NCI-H774 (cell line): Measurements from ENCODE around the gene CELA3B.
A peak's percentile ranks its signal among the peaks of the same experiment; 100 is the strongest.
"Not testable (repeated sequence)": the region's sequence is repeated elsewhere in the genome, so short reads cannot be mapped to it uniquely, and the experiment has no call there.

Source experiments
- DNase-seq: peaks from one replicate; lab custom pipeline; 2025; lab: John Stamatoyannopoulos, UW

CELA3B gene

DNA sequence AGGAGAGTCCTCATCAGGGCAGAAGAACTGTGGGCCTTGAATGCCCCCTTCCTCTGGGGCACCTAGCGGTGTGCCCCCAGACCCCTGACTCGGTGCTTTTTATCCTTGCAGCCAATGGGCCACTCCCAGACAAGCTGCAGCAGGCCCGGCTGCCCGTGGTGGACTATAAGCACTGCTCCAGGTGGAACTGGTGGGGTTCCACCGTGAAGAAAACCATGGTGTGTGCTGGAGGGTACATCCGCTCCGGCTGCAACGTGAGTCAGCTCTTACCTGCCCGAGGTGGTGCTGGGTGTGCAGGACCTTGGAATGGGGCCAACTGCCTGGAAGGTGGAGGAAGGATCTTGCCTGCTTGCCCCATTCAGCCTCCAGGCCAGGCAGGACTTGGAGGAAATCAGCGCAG, 30.4 kb downstream of the CELA3B start:
- DNase-seq, result not testable (repeated sequence)

DNA sequence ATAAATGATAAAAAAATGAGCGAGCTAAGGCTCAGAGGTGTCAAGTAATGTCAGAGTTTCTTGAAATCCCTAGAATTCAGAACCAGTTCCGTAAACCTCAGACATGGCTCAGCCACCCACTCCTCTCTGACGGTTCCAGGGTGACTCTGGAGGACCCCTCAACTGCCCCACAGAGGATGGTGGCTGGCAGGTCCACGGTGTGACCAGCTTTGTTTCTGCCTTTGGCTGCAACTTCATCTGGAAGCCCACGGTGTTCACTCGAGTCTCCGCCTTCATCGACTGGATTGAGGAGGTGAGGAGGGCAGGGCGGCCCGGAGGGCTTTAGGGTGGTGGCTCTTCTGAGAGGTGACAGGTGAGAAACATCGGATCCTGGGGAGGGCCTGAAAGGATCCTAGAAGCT, 32.7 kb downstream of the CELA3B start:
- not testable (repeated sequence) for DNase-seq

DNA sequence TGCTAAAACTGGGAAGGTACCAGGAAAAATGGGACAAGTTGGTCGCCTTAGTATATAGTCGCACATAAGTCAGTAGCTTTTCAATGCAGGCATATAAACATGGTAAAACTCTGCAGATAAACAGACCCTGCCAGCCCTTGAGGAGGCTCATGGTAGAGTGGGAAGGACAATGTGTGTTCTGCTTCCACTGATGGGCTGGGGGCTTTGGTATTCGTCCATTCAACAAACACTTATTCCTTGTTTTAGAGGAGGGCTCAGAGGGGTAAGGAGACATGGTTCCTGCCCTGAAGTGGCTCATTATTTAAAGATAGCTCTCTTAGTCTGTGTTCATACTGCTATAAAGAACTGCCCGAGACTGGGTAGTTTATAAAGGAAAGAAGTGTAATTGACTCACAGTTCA, 35.9 kb downstream of the CELA3B start:
- not testable (repeated sequence) for DNase-seq

DNA sequence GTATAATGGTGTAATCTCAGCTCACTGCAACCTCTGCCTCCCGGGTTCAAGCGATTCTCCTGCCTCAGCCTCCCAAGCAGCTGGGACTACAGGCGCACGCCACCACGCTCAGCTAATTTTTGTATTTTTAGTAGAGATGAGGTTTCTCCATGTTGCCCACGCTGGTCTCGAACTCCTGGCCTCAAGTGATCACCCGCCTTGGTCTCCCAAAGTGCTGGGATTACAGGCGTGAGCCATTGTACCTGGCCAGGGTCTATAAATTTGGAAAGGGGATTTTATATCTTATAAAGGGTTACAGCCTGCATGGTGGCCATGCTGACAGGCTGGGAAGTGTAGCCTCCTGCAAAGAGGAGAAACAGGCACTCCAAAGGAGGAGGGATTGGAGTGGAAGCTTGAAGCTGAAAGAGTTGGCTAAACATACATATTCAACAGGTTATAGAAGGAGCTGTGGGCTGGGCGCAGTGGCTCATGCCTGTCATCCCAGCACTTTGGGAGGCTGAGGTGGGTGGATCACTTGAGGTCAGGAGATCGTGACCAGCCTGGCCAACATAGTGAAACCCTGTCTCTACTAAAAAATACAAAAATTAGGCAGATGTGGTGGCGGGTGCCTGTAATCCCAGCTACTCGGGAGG, 37.9 kb downstream of the CELA3B start:
- not testable (repeated sequence) for DNase-seq

DNA sequence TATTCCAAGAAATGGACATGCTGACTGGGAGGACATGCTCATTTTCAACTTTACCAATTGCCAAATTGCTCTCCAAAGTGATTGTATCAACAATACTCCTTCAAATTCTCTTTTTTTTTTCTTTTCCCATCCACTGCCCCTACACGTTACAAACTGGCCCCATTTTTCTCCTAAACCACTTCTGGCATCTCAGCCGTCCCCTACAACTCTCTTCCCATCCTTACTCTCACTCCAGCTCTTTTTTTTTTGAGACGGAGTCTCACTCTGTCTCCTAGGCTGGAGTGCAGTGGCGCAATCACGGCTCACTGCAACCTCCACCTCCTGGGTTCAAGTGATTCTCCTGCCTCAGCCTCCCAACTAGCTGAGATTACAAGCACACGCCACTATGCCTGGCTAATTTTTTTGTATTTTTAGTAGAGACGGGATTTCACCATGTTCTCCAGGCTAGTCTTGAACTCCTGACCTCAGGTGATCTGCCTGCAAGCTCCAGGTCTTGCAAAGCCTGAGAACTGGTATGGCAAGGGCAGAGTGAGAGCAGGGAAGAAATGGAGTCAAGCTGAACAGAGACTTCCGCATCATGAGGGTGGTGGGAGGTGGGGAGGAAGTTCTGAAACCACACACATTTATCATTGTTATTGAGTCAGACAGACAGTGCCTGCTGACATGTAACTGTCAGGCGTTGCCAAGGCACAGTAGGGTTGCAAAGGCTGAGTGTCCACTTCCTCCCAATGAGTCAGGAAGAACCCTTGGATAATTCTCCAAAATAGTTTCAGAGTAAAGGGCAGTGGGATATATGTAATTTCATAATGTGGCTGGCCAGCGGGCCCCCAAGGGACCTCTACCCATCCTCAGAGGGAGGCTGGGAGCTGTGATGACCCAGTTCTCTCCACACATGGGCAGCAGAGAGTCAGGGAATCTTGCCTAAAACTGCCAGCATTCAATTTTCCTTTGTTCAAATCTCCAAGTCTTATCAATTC, 42.0 kb downstream of the CELA3B start:
- no peak for DNase-seq

DNA sequence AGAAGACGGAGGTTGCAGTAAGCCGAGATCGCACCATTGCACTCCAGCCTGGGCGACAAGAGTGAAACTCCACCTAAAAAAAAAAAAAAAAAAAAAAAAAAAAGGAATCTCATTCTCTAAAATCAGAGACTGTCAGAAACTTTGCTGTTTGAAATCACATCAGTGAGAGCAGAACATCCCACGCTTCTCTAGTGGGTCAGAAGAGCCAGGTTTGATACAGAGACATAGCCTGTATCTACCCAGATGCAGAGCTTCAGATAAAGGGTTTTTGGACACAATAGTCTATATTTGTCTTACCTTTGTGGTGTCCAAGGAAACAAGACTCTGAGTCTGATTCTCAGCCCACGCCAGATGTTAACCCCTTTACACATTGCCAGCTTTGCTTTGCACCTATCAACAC, 44.2 kb downstream of the CELA3B start:
- DNase-seq, result no peak

DNA sequence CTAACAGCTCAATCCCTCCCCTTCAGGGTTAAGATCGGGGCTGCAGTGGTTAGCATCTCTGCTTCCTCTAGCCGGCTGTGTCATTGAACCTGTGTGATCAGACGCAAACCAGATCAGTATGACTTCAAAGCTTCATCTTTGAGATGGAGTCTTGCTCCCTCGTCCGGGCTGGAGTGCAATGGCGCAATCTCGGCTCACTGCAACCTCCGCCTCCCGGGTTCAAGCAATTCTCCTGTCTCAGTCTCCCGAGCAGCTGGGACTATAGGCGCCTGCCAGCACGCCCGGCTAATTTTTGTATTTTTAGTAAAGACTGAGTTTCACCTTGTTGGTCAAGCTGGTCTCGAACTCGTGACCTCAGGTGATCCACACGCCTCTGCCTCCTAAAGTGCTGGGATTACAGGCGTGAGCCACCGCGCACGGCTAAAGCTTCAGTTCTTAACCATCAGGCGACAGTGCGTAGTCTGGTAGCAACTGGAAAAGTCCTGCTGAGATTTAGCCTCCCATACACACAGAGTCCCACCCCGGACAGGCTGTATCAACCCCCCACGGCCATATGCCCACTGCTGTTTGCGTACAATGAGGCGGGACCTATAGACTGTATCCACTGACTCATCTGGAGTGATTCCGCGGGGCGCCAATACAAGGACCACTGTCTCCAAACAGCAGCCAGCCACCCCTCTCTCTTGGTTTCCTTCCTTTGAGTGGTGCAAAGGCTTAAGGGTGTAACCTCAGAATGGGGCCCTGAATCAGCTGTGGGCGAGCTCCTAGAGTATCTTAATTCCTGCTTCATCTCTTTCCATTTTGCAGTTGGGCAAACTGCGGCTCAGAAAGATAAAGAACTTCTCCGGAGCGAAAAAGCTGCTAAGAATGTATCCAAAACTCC, 47.9 kb downstream of the CELA3B start:
- DNase-seq, result peak; percentile 53

DNA sequence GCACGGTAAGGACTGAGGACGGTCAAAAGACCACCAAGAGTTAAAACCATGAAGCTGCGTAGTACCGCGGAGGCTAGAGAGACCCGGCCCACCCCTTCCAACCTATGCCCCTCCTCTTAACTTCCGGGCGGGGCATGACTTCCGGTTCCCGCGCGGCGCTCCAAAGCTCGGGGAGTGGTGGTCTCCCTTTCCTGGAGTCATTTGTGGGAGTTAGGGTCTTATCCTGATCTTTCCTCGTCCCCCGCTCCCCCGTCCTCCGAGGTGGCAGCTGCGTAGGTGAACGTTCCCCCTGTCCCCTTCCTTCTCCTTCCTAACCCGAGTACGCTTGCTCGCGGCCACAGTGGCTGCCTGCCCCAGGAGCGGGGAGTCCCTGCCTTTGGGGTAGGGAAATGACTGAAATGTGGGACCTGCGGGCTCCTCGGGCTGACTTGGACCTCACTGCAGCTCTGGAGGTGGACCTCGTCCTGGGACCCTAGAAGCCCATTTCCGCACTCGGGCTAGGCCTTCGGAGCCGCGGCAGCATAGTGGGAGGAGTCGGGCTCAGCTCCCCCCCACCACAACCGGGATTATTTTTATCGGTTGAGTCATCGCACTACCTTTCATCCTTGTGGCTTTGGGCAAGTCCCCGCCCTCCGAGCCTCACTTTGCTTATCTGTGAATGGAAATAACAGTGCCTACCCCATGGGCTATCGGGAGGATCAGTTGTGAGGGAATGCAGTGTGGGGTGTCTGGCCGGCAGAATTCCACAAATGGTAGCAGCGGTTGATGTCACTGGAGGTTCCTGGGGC, 48.7 kb downstream of the CELA3B start:
- DNase-seq, result peak; percentile 53

DNA sequence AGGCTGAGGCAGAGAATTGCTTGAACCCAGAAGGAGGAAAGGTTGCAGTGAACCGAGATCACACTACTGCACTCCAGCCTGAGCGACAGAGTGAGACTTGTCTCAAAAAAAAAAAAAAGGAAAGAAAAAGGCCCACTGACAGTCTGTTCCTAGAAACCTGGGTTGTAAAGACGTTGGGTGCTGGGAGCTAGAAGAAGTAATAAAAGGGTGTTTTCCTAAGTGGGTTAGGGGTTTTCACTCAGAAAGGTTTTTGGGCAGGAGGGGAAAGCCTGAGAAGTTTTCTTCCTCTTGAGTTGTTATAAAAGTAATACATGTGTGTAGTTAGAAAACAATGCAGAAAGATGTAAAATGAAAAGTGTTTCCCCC, 50.1 kb downstream of the CELA3B start:
- DNase-seq, result no peak

DNA sequence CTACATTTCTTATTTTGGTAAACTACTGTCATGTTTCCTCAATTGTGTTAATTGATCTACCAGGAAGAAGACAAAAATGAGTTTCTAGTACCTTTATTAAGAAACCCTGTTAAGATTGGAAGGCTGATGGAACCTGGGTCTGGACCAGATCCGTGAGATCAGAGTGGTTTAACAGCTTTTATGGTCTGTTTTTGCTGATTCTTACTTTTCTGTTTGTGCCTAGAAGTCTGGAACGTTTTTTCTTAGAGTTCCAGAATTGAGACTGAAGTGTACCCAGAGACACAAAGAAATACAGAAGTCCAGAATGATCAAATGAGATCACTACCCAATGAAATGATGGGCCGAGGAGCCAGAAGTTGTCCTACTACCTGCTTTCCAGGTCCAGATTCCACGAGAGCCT, 53.2 kb downstream of the CELA3B start:
- no peak for DNase-seq

DNA sequence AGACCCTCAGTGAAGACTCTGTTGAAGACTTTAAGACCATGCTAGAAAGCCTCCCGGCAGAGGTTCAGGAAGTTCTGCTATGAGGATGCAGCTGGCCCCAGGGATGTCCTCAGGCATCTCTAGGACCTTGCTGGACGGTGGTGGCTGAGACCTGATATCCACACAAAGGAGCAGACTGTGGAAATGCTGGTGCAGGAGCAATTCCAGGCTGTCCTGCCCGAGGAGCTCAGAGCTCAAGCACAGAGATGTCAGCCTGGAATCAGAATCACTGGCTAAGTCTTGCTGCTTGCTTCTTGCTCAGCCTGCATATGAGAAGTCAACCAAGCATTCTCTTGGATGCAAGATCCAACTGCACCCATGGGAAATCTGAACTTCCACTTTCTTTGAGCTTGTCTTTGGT, 53.7 kb downstream of the CELA3B start:
- no peak for DNase-seq

DNA sequence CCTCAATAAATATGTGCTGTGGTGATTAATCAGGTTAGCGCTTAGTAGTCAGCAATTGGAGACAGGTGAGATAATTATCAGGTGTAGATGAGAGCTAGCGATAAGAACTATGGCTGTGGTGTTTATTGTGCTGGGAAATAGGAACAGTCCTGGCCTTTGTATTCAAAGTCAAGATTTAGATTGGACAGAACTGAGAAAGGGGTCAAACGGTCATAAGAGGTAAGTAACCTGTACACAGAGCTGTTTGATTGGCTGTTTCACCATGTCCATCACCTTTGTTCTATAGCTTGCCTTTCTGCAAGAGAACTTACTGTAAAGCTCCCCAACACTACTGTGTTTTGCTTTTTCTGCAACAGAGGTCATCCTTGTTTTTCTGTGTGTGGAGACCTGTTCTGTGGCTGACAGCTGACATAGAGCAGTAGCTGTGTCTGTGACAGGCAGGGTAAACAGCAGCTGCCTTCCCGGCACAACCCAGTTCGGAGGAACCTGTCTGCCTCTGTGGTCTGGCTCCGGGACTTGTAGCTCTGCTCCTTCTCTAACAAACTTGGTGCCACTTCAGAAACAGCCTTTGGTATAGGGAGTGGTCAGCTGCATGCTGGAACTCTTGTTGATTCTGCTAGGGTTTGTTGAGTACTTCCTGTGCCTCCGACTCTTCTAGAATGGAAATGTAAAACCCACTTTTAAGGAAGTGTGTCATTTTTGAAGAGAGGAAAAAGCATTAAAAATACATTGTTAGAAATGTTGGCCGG, 54.6 kb downstream of the CELA3B start:
- no peak for DNase-seq

DNA sequence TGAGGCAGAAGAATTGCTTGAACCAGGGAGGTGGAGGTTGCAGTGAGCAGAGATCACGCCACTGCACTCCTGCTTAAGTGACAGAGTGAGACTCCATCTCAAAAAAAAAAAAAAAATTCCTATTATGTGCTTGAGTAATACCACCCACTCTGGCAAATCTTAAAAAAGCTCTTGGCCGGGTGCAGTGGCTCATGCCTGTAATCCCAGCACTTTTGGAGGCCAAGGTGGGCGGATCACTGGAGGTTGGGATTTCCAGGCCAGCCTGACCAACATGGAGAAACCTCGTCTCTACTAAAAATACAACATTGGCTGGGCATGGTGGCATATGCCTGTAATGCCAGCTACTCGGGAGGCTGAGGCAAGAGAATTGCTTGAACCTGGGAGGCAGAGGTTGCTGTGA, 58.0 kb downstream of the CELA3B start:
- not testable (repeated sequence) for DNase-seq

DNA sequence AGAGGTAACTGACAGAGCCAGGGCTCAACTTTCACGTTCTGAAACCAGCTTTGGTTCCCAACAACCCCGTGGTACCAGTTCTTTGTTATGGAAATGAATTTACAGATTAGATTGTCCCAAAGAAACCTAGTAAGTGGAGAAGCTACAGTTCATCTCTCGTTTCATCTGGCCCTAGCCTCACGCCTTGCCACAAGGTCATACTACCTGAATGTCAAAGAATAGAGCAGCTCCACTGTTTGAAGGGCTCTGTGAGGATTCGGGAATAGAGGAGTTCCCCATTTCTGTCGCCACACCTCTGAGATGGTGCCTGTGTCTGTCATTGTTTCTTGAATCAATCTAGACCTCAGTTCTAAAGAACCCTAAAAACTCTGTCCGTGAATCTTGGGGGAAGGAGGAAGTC, 60.7 kb downstream of the CELA3B start:
- no peak for DNase-seq

DNA sequence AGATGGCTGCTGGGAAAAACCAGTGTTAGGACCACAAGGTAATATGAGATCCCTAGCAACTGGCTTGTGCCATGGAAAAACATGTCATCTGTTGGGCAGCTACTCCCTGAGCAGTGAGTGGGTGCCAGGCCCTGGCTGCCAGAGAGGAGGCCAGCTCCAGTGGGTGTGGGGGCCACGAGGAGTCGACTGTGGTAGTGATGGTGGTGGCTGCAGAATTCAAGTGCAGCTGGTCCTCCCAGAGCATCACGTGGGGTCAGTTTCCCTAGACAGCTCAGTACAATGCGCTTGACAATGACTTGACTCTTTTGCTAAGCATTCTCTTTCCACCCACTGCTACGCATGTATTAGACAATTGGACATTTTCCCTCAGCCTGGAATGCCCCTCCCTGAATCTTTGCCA, 61.2 kb downstream of the CELA3B start:
- DNase-seq, result no peak
